ENCODE measurements around the gene PEX12.
A peak's percentile ranks its signal among the peaks of the same experiment; 100 is the strongest.

The PEX12 gene

GRCh38 chr17:35534576-35535093 is 43.7 kb downstream of the PEX12 start:
- Histone ChIP-seq H3K4me3 (ENCODE audit: low read depth, low read length) (no peak overlapping the region), H3K36me3 (ENCODE audit: control insufficient read depth in 2 of 2, insufficient read depth in 1 of 2, low read length in 2 of 2) (no peaks in the 10 kb centered on the region), H3K27ac (ENCODE audit: extremely low read depth, low read depth, low read length) (no peak overlapping the region), H3K9me3 (ENCODE audit: control insufficient read depth, insufficient read depth, low read depth, low read length) (no peaks in the 10 kb centered on the region), H3K4me1 (ENCODE audit: control insufficient read depth, insufficient read depth, low read length) (peaks cover under 1% of the 10 kb centered on the region; the same call in 1 of the 2 replicates)
- ChIA-PET CTCF (interaction anchor here (0.6 to 9.4 kb wide), 27 partner anchors 9 to 1115 kb away, joined by 3 to 236 read pairs (median 4); partner anchors contain the start of genes SLFN12 and SLFN14), POLR2A (interaction anchor here (0.6 kb wide), 1 partner anchor 273 kb away, joined by 3 read pairs; no protein-coding TSS in a partner anchor)
- TF ChIP-seq ZNF600 (tag by site-specific recombination; IDR thresholded peaks at IDR 0.05) (no peak), ZNF292 (tag by site-specific recombination; IDR thresholded peaks at IDR 0.05; ENCODE audit: borderline replicate concordance, low read depth) (no peak), SALL2 (tag by site-specific recombination; IDR thresholded peaks at IDR 0.05; ENCODE audit: borderline replicate concordance) (no peak), ZBTB17 (tag by site-specific recombination; IDR thresholded peaks at IDR 0.05) (peak; percentile 53; the same call in 1 of the 2 replicates)

- ChIA-PET POLR2A (no interaction called here), CTCF (interaction anchor here (0.6 to 9.4 kb wide), 6 partner anchors 10 to 425 kb away, joined by 3 to 236 read pairs (median 4); no protein-coding TSS in a partner anchor)
- no peak overlapping the region for H3K27ac ChIP-seq (ENCODE audit: extremely low read depth, low read depth, low read length)
These were observed 47.2 kb downstream of the PEX12 start for GRCh38 chr17:35531160-35531559.

GRCh38 chr17:35529866-35530265 is 48.5 kb downstream of the PEX12 start:
- H3K9me3 ChIP-seq (ENCODE audit: control insufficient read depth, insufficient read depth, low read depth, low read length), result no peaks in the 10 kb centered on the region
- TF ChIP-seq ZNF660 (tag by site-specific recombination; IDR thresholded peaks at IDR 0.05), result no peak
- TF ChIP-seq ZFP41 (tag by site-specific recombination; IDR thresholded peaks at IDR 0.05; ENCODE audit: borderline replicate concordance), result no peak
- no peak for TF ChIP-seq HOXC10 (CRISPR knock-in tag; IDR thresholded peaks at IDR 0.05)
- no peak for TF ChIP-seq ZNF362 (tag by site-specific recombination; IDR thresholded peaks at IDR 0.05)
- no peak for TF ChIP-seq ZNF214 (tag by site-specific recombination; IDR thresholded peaks at IDR 0.05; ENCODE audit: borderline replicate concordance)
- TF ChIP-seq ZNF239 (tag by site-specific recombination; IDR thresholded peaks at IDR 0.05), result no peak
- H3K4me1 ChIP-seq (ENCODE audit: control insufficient read depth, insufficient read depth, low read length), result no peaks in the 10 kb centered on the region
- no peaks in the 10 kb centered on the region for H3K36me3 ChIP-seq (ENCODE audit: control insufficient read depth in 2 of 2, insufficient read depth in 1 of 2, low read length in 2 of 2)
- H3K4me3 ChIP-seq (ENCODE audit: low read depth, low read length), result no peak overlapping the region
- CTCF ChIA-PET, result interaction anchor here (0.7 to 1.4 kb wide), 3 partner anchors 8 to 217 kb away, joined by 3 to 5 read pairs (median 4); partner anchors contain the start of gene SLFN12L
- POLR2A ChIA-PET, result no interaction called here
- H3K27ac ChIP-seq (ENCODE audit: extremely low read depth, low read depth, low read length), result no peak overlapping the region

More at GRCh38 chr17:35531160-35531559, 47.2 kb downstream of the PEX12 start:
- no peaks in the 10 kb centered on the region for H3K4me1 ChIP-seq (ENCODE audit: control insufficient read depth, insufficient read depth, low read length)
- no peak overlapping the region for H3K4me3 ChIP-seq (ENCODE audit: low read depth, low read length)
- no peaks in the 10 kb centered on the region for H3K36me3 ChIP-seq (ENCODE audit: control insufficient read depth in 2 of 2, insufficient read depth in 1 of 2, low read length in 2 of 2)
- no peaks in the 10 kb centered on the region for H3K9me3 ChIP-seq (ENCODE audit: control insufficient read depth, insufficient read depth, low read depth, low read length)
- TF ChIP-seq ZNF335 (tag by site-specific recombination; conservative IDR thresholded peaks at IDR 0.05) (no peak), ZNF555 (tag by site-specific recombination; conservative IDR thresholded peaks at IDR 0.05) (no peak), ZNF16 (tag by site-specific recombination; IDR thresholded peaks at IDR 0.05; ENCODE audit: low read depth) (no peak), ZNF548 (tag by site-specific recombination; IDR thresholded peaks at IDR 0.05) (no peak), ZNF37A (tag by site-specific recombination; IDR thresholded peaks at IDR 0.05) (no peak), ZNF843 (tag by site-specific recombination; IDR thresholded peaks at IDR 0.05) (no peak), ZNF174 (tag by site-specific recombination; IDR thresholded peaks at IDR 0.05) (no peak), ZBTB26 (tag by site-specific recombination; optimal IDR thresholded peaks at IDR 0.05) (no peak), ZNF19 (tag by site-specific recombination; IDR thresholded peaks at IDR 0.05; ENCODE audit: low read depth) (no peak), ZNF670 (tag by site-specific recombination; IDR thresholded peaks at IDR 0.05; ENCODE audit: low read depth) (no peak), ZNF677 (tag by site-specific recombination; IDR thresholded peaks at IDR 0.05) (no peak), ZFP3 (tag by site-specific recombination; IDR thresholded peaks at IDR 0.05; ENCODE audit: low read depth) (no peak), GLI4 (tag by site-specific recombination; IDR thresholded peaks at IDR 0.05) (no peak), ZNF510 (tag by site-specific recombination; IDR thresholded peaks at IDR 0.05; ENCODE audit: insufficient replicate concordance) (no peak), ZSCAN16 (tag by site-specific recombination; IDR thresholded peaks at IDR 0.05) (no peak), ZBTB20 (tag by site-specific recombination; IDR thresholded peaks at IDR 0.05) (no peak), ZNF600 (tag by site-specific recombination; IDR thresholded peaks at IDR 0.05) (no peak), ZNF621 (tag by site-specific recombination; IDR thresholded peaks at IDR 0.05) (no peak)
- TF ChIP-seq, protein P1, sequence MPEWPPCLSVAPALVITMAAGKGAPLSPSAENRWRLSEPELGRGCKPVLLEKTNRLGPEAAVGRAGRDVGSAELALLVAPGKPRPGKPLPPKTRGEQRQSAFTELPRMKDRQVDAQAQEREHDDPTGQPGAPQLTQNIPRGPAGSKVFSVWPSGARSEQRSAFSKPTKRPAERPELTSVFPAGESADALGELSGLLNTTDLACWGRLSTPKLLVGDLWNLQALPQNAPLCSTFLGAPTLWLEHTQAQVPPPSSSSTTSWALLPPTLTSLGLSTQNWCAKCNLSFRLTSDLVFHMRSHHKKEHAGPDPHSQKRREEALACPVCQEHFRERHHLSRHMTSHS (tag by site-specific recombination; IDR thresholded peaks at IDR 0.05), result no peak
